Transverse colon (tissue), 4 donors: ENCODE data around the gene PES1. TPM values are rescaled to one million over a fixed set of nuclear protein-coding genes. Genes with fewer than 3 reads are reported as not detected.

Experiments
- DNase-seq: peaks from one replicate; pipeline ENCODE4 v3.0.0-alpha.2; 2019
- H3K27ac ChIP-seq, 4 donors: fragments of 200-600 bp; sonication (generic); 2 replicates each; pipeline ENCODE4 v1.5.1; 2016 to 2018; ENCODE audit warnings: inconsistent platforms in 4 of 4
- H3K27me3 ChIP-seq: fragments of 200-600 bp; sonication (generic); 2 replicates; pipeline ENCODE4 v1.5.1; 2017; ENCODE audit warnings: inconsistent platforms
- H3K36me3 ChIP-seq, 4 donors: fragments of 200-600 bp; sonication (generic); 2 replicates each; pipeline ENCODE4 v1.5.1; 2017 to 2019; ENCODE audit warnings: inconsistent platforms in 4 of 4
- H3K4me1 ChIP-seq, 4 donors: fragments of 200-600 bp; sonication (generic); 2 replicates each; pipeline ENCODE4 v1.5.1; 2017 to 2020; ENCODE audit warnings: inconsistent platforms in 4 of 4
- H3K4me3 ChIP-seq, 4 donors: fragments of 200-600 bp; sonication (generic); 1 replicate in 1 of 4; 2 replicates in 3 of 4; pipeline versions ENCODE4 v1.5.1 to v1.6.1; 2017 to 2019; ENCODE audit warnings: inconsistent platforms in 4 of 4
- H3K9me3 ChIP-seq, 2 donors: fragments of 200-600 bp; sonication (generic); 2 replicates each; pipeline ENCODE4 v1.5.1; 2017 to 2019; ENCODE audit warnings: inconsistent platforms in 2 of 2
- CTCF ChIP-seq, 5 experiments: fragments of 200-600 bp in 3 of 5; fragments of 450-650 bp in 2 of 5; sonication (generic) in 3 of 5; IDR thresholded peaks; 1 replicate in 2 of 5; 2 replicates in 3 of 5; pipeline ENCODE4 v1.5.1; 2016 to 2017; ENCODE audit warnings: antibody characterized with exemption in 5 of 5, inconsistent platforms in 3 of 5, mild to moderate bottlenecking in 2 of 5, moderate library complexity in 1 of 5
- EP300 ChIP-seq: sonication (generic); formaldehyde crosslinking; IDR thresholded peaks from one replicate; pipeline ENCODE4 v1.6.1; 2017; ENCODE audit warnings: antibody characterized with exemption, low read depth
- POLR2A ChIP-seq: fragments of 450-650 bp; IDR thresholded peaks from one replicate; pipeline ENCODE4 v1.6.1; 2016; ENCODE audit warnings: antibody characterized with exemption, mild to moderate bottlenecking, moderate library complexity
- POLR2AphosphoS5 ChIP-seq, 3 donors: sonication (generic); formaldehyde crosslinking; IDR thresholded peaks; one replicate each; pipeline ENCODE4 v1.6.1; 2016; ENCODE audit warnings: antibody characterized with exemption in 3 of 3
- WGBS, 2 donors: methylation state at CpG; one replicate each; pipeline ENCODE4 v1.1.5; 2018; ENCODE audit warnings: low coverage in 1 of 2; 5-methylcytosine and 5-hydroxymethylcytosine counted together
- in situ Hi-C, 4 donors: fragments of 200-750 bp; cut with MboI; loops; one replicate each; pipeline versions ENCODE4 v1.15.0 to v1.15.1; 2017; ENCODE audit warnings: low sequenced_read_pairs in 3 of 4, low pct_ligation_motif_present in 1 of 4, low pct_unique_long_range_greater_than_20kb in 1 of 4
- intact Hi-C: fragments of 100-400 bp; cut with DNase I; formaldehyde crosslinking; loops from one replicate; pipeline ENCODE4 v1.15.1; 2023; ENCODE audit warnings: low total_unique reads
- total RNA-seq, 4 donors: library from RNA; depleted of rRNA; stranded (reverse); fragments of >200 nt; gene quantifications; one replicate each; pipeline ENCODE4 v1.1.0, GENCODE V29; 2016

PES1 gene
- total RNA-seq, 4 donors from 2014 or later = 13.5 to 39.5 (median 30.6) TPM

GRCh38 chr22:30611197-30611596 lies 19.5 kb upstream of the PES1 start:
- Histone ChIP-seq H3K4me1 (peaks cover 27 to 35% (median 31%) of the 10 kb centered on the region in 4 donors), H3K4me3 (no peak overlapping the region), H3K27ac (no peak overlapping the region), H3K9me3 (no peaks in the 10 kb centered on the region), H3K36me3 (no peaks in the 10 kb centered on the region), H3K27me3 (no peaks in the 10 kb centered on the region)
- TF ChIP-seq CTCF (IDR thresholded peaks at IDR 0.05) = no peak
- no peak for TF ChIP-seq EP300
- no peak for TF ChIP-seq POLR2A
- no peak for TF ChIP-seq POLR2AphosphoS5 (IDR thresholded peaks at IDR 0.05)
- DNase-seq = no peak
- in situ Hi-C loops (no loop called here), intact Hi-C loops (no loop called here)
- WGBS, 2 donors = 92% methylated on average over 3 of the region's 3 CpGs; no CpG with 5 or more reads in 1 of the 2 donors

GRCh38 chr22:30610299-30610698 lies 18.6 kb upstream of the PES1 start:
- 60 to 71% methylated on average over 2 to 7 of the region's 7 CpGs for WGBS, 2 donors
- TF ChIP-seq EP300 (no peak), POLR2AphosphoS5 (IDR thresholded peaks at IDR 0.05) (peak in 1 of 3 donors; percentile 20), POLR2A (no peak), CTCF (IDR thresholded peaks at IDR 0.05) (no peak)
- in situ Hi-C loops (no loop called here), intact Hi-C loops (no loop called here)
- Histone ChIP-seq H3K27ac (peak overlapping the region in 3 of 4 donors; percentile 80 to 90 (median 88)), H3K27me3 (no peaks in the 10 kb centered on the region), H3K9me3 (no peaks in the 10 kb centered on the region), H3K4me1 (peaks cover 36 to 44% (median 39%) of the 10 kb centered on the region in 4 donors), H3K4me3 (no peak overlapping the region), H3K36me3 (no peaks in the 10 kb centered on the region)
- DNase-seq = no peak

- no peaks in the 10 kb centered on the region for H3K9me3 ChIP-seq
- no peaks in the 10 kb centered on the region for H3K27me3 ChIP-seq
- DNase-seq = peak; percentile 82
- peaks cover 36 to 48% (median 41%) of the 10 kb centered on the region in 4 donors for H3K4me1 ChIP-seq
- TF ChIP-seq EP300 = no peak
- peak; percentile 53 for TF ChIP-seq POLR2A
- TF ChIP-seq CTCF (IDR thresholded peaks at IDR 0.05) = no peak
- peak; percentile 60 to 78 (median 61) for TF ChIP-seq POLR2AphosphoS5 (IDR thresholded peaks at IDR 0.05)
- no peak overlapping the region for H3K4me3 ChIP-seq
- no peaks in the 10 kb centered on the region for H3K36me3 ChIP-seq
- peak overlapping the region; percentile 80 to 90 (median 86) for H3K27ac ChIP-seq
- 38 to 43% methylated on average over 10 to 17 of the region's 17 CpGs for WGBS, 2 donors
- intact Hi-C loops = no loop called here
- in situ Hi-C loops = no loop called here
Measured at GRCh38 chr22:30609260-30610185, 17.8 kb upstream of the PES1 start.

GRCh38 chr22:30607939-30608338 lies 16.2 kb upstream of the PES1 start:
- no peak for DNase-seq
- Histone ChIP-seq H3K9me3 (no peaks in the 10 kb centered on the region), H3K27ac (peak overlapping the region; percentile 80 to 90 (median 86)), H3K4me3 (peak overlapping the region in 1 of 4 donors; percentile 67), H3K4me1 (peaks cover 36 to 62% (median 44%) of the 10 kb centered on the region in 4 donors), H3K27me3 (no peaks in the 10 kb centered on the region), H3K36me3 (no peaks in the 10 kb centered on the region)
- WGBS, 2 donors = 76 to 79% methylated on average over 3 to 7 of the region's 7 CpGs
- TF ChIP-seq POLR2A = no peak
- TF ChIP-seq POLR2AphosphoS5 (IDR thresholded peaks at IDR 0.05) = no peak
- no peak for TF ChIP-seq EP300
- no peak for TF ChIP-seq CTCF (IDR thresholded peaks at IDR 0.05)
- intact Hi-C loops (no loop called here), in situ Hi-C loops (no loop called here)
